Keratinocyte (primary cell): ENCODE data around the gene ALOX5AP. TPM values are rescaled to one million over a fixed set of nuclear protein-coding genes. Genes with fewer than 3 reads are reported as not detected.

Experiments
- DNase-seq: peaks from one replicate; pipeline ENCODE4 v3.0.0-alpha.2; 2011; ENCODE audit warnings: low read depth, missing footprints, low spot score
- FAIRE-seq: peaks from 2 replicates; lab custom pipeline; 2011; peaks lifted over from hg19 to GRCh38; lab: Jason Lieb, UNC
- H2AFZ ChIP-seq: 2 replicates; pipeline ENCODE4 v1.6.0; 2012; ENCODE audit warnings: low read length, control low read depth, inconsistent platforms; ENCODE audit not compliant: control insufficient read depth
- H3K27ac ChIP-seq: 2 replicates; pipeline ENCODE4 v1.5.1; 2011; ENCODE audit warnings: low read length; ENCODE audit not compliant: control insufficient read depth, insufficient read depth
- H3K27me3 ChIP-seq: 3 replicates; pipeline ENCODE4 v1.6.0; 2011; ENCODE audit warnings: low read length; ENCODE audit not compliant: control insufficient read depth, insufficient read depth; ENCODE audit errors: extremely low read depth
- H3K36me3 ChIP-seq, 2 experiments: 2 replicates in 1 of 2; 3 replicates in 1 of 2; pipeline ENCODE4 v1.5.1; 2011; ENCODE audit warnings: low read length in 2 of 2, mild to moderate bottlenecking in 1 of 2; ENCODE audit not compliant: control insufficient read depth in 2 of 2, insufficient read depth in 2 of 2; ENCODE audit errors: extremely low read depth in 1 of 2
- H3K4me1 ChIP-seq: 3 replicates; pipeline ENCODE4 v1.5.1; 2011; ENCODE audit warnings: low read length; ENCODE audit not compliant: control insufficient read depth, insufficient read depth; ENCODE audit errors: extremely low read depth
- H3K4me2 ChIP-seq: 3 replicates; pipeline ENCODE4 v1.6.0; 2011; ENCODE audit warnings: low read depth, low read length; ENCODE audit not compliant: control insufficient read depth, insufficient read depth; ENCODE audit errors: extremely low read depth
- H3K4me3 ChIP-seq, 3 experiments: fragments of 200-600 bp in 1 of 3; sonication (generic) in 1 of 3; 2 replicates in 2 of 3; 3 replicates in 1 of 3; pipeline ENCODE4 v1.5.1; 2011 to 2016; ENCODE audit warnings: low read length in 3 of 3, mild to moderate bottlenecking in 3 of 3, control low read depth in 2 of 3, inconsistent platforms in 1 of 3, low read depth in 1 of 3, mixed read lengths in 1 of 3, mixed run types in 1 of 3, moderate library complexity in 1 of 3; ENCODE audit not compliant: control insufficient read depth in 2 of 3, insufficient read depth in 2 of 3; ENCODE audit errors: extremely low read depth in 1 of 3
- H3K79me2 ChIP-seq: 2 replicates; pipeline ENCODE4 v1.6.0; 2012; ENCODE audit warnings: low read length; ENCODE audit not compliant: control insufficient read depth, insufficient read depth
- H3K9ac ChIP-seq: 3 replicates; pipeline ENCODE4 v1.6.0; 2011; ENCODE audit warnings: low read length; ENCODE audit not compliant: control insufficient read depth, insufficient read depth; ENCODE audit errors: extremely low read depth
- H3K9me1 ChIP-seq: 3 replicates; pipeline ENCODE4 v1.6.0; 2011; ENCODE audit warnings: low read length; ENCODE audit not compliant: control insufficient read depth, insufficient read depth; ENCODE audit errors: extremely low read depth
- H3K9me3 ChIP-seq: 2 replicates; pipeline ENCODE4 v1.5.1; 2012; ENCODE audit warnings: low read depth, low read length; ENCODE audit not compliant: control insufficient read depth
- H4K20me1 ChIP-seq: 3 replicates; pipeline ENCODE4 v1.6.0; 2011; ENCODE audit warnings: low read length; ENCODE audit not compliant: control insufficient read depth, insufficient read depth; ENCODE audit errors: extremely low read depth
- CTCF ChIP-seq, 3 experiments: IDR thresholded peaks in 1 of 3; conservative IDR thresholded peaks in 1 of 3; optimal IDR thresholded peaks in 1 of 3; 2 replicates in 2 of 3; 3 replicates in 1 of 3; pipeline versions ENCODE3 to v1.5.1; 2011; ENCODE audit warnings: low read length in 3 of 3, mild to moderate bottlenecking in 3 of 3, moderate library complexity in 2 of 3, control low read depth in 1 of 3, inconsistent platforms in 1 of 3; ENCODE audit not compliant: insufficient read depth in 2 of 3; ENCODE audit errors: extremely low read depth in 1 of 3
- EZH2 ChIP-seq: IDR thresholded peaks from one replicate; pipeline ENCODE4 v1.6.1; 2012; ENCODE audit warnings: inconsistent platforms, mild to moderate bottlenecking, low read length, moderate library complexity
- dilution Hi-C: fragments of 300-500 bp; cut with MboI; formaldehyde crosslinking; loops from one replicate; pipeline ENCODE4 v1.7.0; 2020; ENCODE audit warnings: low sequenced_read_pairs; ENCODE audit not compliant: extremely low pct_ligation_motif_present
- polyA plus RNA-seq, 5 experiments: library from polyadenylated mRNA; depleted of rRNA in 3 of 5; stranded (reverse) in 3 of 5; stranded (forward) in 1 of 5; unstranded in 1 of 5; fragments of >200 nt; gene quantifications; 1 replicate in 1 of 5; 2 replicates in 3 of 5; 3 replicates in 1 of 5; pipeline versions ENCODE4 v1.2.1 to v1.2.3, GENCODE V29; 2011 to 2012; ENCODE audit warnings: missing spikeins in 2 of 5, low read depth in 1 of 5, low replicate concordance in 1 of 5

Gene ALOX5AP
- polyA plus RNA-seq, 1 donor (not counting 4 experiments of a cell fraction or from before 2014, with no cell fraction given) = 0.31 TPM

GRCh38 chr13:30742901-30743300 is 7.6 kb downstream of the ALOX5AP start:
- peaks cover 2% of the 10 kb centered on the region for H3K9me1 ChIP-seq
- no peak overlapping the region for H3K9ac ChIP-seq
- H3K79me2 ChIP-seq = no peaks in the 10 kb centered on the region
- H3K27me3 ChIP-seq = no peaks in the 10 kb centered on the region
- FAIRE-seq (no peak), DNase-seq (no peak)
- TF ChIP-seq EZH2 = no peak
- TF ChIP-seq CTCF (optimal IDR thresholded peaks at IDR 0.05 in 1 of 3, IDR thresholded peaks at IDR 0.05 in 1 of 3, conservative IDR thresholded peaks at IDR 0.05 in 1 of 3; ENCODE audit: extremely low read depth in 1 of 3, insufficient read depth in 2 of 3, low read length in 3 of 3) = no peak
- no peaks in the 10 kb centered on the region for H4K20me1 ChIP-seq
- H3K4me3 ChIP-seq = no peak overlapping the region
- dilution Hi-C loops = no loop called here
- peak overlapping the region; percentile 52 for H3K27ac ChIP-seq
- H2AFZ ChIP-seq = no peak overlapping the region
- peaks cover 37% of the 10 kb centered on the region for H3K4me1 ChIP-seq
- H3K9me3 ChIP-seq = no peaks in the 10 kb centered on the region
- H3K4me2 ChIP-seq = no peak overlapping the region
- H3K36me3 ChIP-seq = no peaks in the 10 kb centered on the region

GRCh38 chr13:30743319-30744055 is 8.1 kb downstream of the ALOX5AP start:
- H3K9ac ChIP-seq = no peak overlapping the region
- dilution Hi-C loops = no loop called here

More at GRCh38 chr13:30743319-30744055, 8.1 kb downstream of the ALOX5AP start:
- H3K4me3 ChIP-seq = no peak overlapping the region
- peaks cover 2% of the 10 kb centered on the region for H3K9me1 ChIP-seq
- H2AFZ ChIP-seq = no peak overlapping the region
- peaks cover 37% of the 10 kb centered on the region for H3K4me1 ChIP-seq
- H3K27me3 ChIP-seq = no peaks in the 10 kb centered on the region
- H3K27ac ChIP-seq = peak overlapping the region; percentile 52
- H4K20me1 ChIP-seq = no peaks in the 10 kb centered on the region
- H3K79me2 ChIP-seq = no peaks in the 10 kb centered on the region
- H3K9me3 ChIP-seq = no peaks in the 10 kb centered on the region
- H3K36me3 ChIP-seq = no peaks in the 10 kb centered on the region
- DNase-seq = peak; percentile 75
- TF ChIP-seq CTCF (optimal IDR thresholded peaks at IDR 0.05 in 1 of 3, IDR thresholded peaks at IDR 0.05 in 1 of 3, conservative IDR thresholded peaks at IDR 0.05 in 1 of 3; ENCODE audit: extremely low read depth in 1 of 3, insufficient read depth in 2 of 3, low read length in 3 of 3) = no peak
- TF ChIP-seq EZH2 = no peak
- H3K4me2 ChIP-seq = peak overlapping the region; percentile 64
- FAIRE-seq = peak; percentile 92
